OCI-LY7 (cell line): ENCODE results near the gene SND1. TPM values are rescaled to one million over a fixed set of nuclear protein-coding genes. Genes with fewer than 3 reads are reported as not detected.

Experiments
- BruUV-seq: library from RNA; stranded (reverse); fragments of 400-500 nt; replicated peaks from 2 replicates; lab custom pipeline; 2021; lab: Mats Ljungman, UMichigan
- CTCF ChIA-PET: fragments of 300-600 bp; sonication (Branson Sonifier 250); formaldehyde crosslinking; loops from one replicate; lab custom pipeline; 2022; ENCODE audit warnings: antibody characterized with exemption; ENCODE audit not compliant: unreplicated experiment; lab: Charles Lee
- POLR2A ChIA-PET: fragments of 300-600 bp; sonication (Branson Sonifier 250); formaldehyde crosslinking; loops from one replicate; lab custom pipeline; 2022; ENCODE audit warnings: antibody characterized with exemption; lab: Charles Lee
- DNase-seq: peaks from one replicate; pipeline ENCODE4 v3.0.0-alpha.2; 2015; ENCODE audit warnings: low spot score
- H2AFZ ChIP-seq: fragments of 200-600 bp; sonication (generic), shearing (Covaris generic); 2 replicates; pipeline ENCODE4 v1.6.1; 2014; ENCODE audit warnings: mild to moderate bottlenecking, antibody characterized with exemption, low read length, moderate library complexity
- H3K27ac ChIP-seq: fragments of 200-600 bp; sonication (generic); 2 replicates; pipeline ENCODE4 v1.5.1; 2014; ENCODE audit warnings: mixed run types, low read depth, mild to moderate bottlenecking, moderate library complexity, low read length, inconsistent platforms; ENCODE audit not compliant: poor library complexity, severe bottlenecking
- H3K36me3 ChIP-seq: fragments of 200-600 bp; sonication (generic); 2 replicates; pipeline ENCODE4 v1.6.1; 2014; ENCODE audit warnings: mild to moderate bottlenecking, antibody characterized with exemption, low read length, moderate library complexity, mixed read lengths; ENCODE audit not compliant: insufficient read depth
- H3K4me1 ChIP-seq: fragments of 200-600 bp; sonication (generic); 2 replicates; pipeline ENCODE4 v1.5.1; 2014; ENCODE audit warnings: mild to moderate bottlenecking, low read length; ENCODE audit not compliant: insufficient read depth, poor library complexity, severe bottlenecking
- H3K4me2 ChIP-seq: fragments of 200-600 bp; sonication (generic); 2 replicates; pipeline ENCODE4 v1.6.1; 2014; ENCODE audit warnings: mild to moderate bottlenecking, low read length
- H3K4me3 ChIP-seq: fragments of 200-600 bp; sonication (generic); 2 replicates; pipeline ENCODE4 v1.5.1; 2014; ENCODE audit warnings: mild to moderate bottlenecking, low read depth, low read length; ENCODE audit not compliant: poor library complexity, severe bottlenecking
- H3K79me2 ChIP-seq: fragments of 200-600 bp; sonication (generic); 2 replicates; pipeline ENCODE4 v1.6.1; 2016; ENCODE audit warnings: low read depth, mild to moderate bottlenecking, low read length, moderate library complexity, mixed read lengths; ENCODE audit not compliant: insufficient read depth
- H3K9me2 ChIP-seq: fragments of 200-600 bp; sonication (generic); 2 replicates; pipeline ENCODE4 v1.6.1; 2016; ENCODE audit warnings: mild to moderate bottlenecking, low read length, mixed read lengths; ENCODE audit not compliant: insufficient read depth
- H3K9me3 ChIP-seq: fragments of 200-600 bp; sonication (generic); 2 replicates; pipeline ENCODE4 v1.6.1; 2014; ENCODE audit warnings: mild to moderate bottlenecking, mixed run types, low read length, mixed read lengths
- H4K20me1 ChIP-seq: fragments of 200-600 bp; sonication (generic); 2 replicates; pipeline ENCODE4 v1.6.1; 2014; ENCODE audit warnings: mild to moderate bottlenecking, antibody characterized with exemption, low read length, moderate library complexity, mixed read lengths; ENCODE audit not compliant: insufficient read depth
- CTCF ChIP-seq: fragments of 200-600 bp; sonication (generic); conservative IDR thresholded peaks from 2 replicates; pipeline ENCODE4 v1.5.1; 2014; ENCODE audit warnings: mild to moderate bottlenecking, antibody characterized with exemption, low read length, moderate library complexity, mixed read lengths
- EZH2phosphoT487 ChIP-seq: fragments of 200-600 bp; sonication (generic); IDR thresholded peaks from 2 replicates; pipeline ENCODE4 v1.6.1; 2018; ENCODE audit warnings: low read depth, borderline replicate concordance, mild to moderate bottlenecking, mixed run types, antibody characterized with exemption, low read length, moderate library complexity, mixed read lengths
- intact Hi-C: fragments of 100-400 bp; cut with micrococcal nuclease; formaldehyde crosslinking; loops from one replicate; pipeline ENCODE4 v1.10.0; 2022; ENCODE audit not compliant: unreplicated experiment
- total RNA-seq, 2 experiments: library from RNA; depleted of rRNA in 1 of 2; stranded (reverse); fragments of >200 nt in 1 of 2; shearing (Covaris generic) in 1 of 2; gene quantifications; 2 replicates each; pipeline ENCODE4 v1.2.3, GENCODE V29; 2014 to 2022

The SND1 gene
- total RNA-seq, 2 experiments from 2014 or later, result 111 to 221 TPM

DNA sequence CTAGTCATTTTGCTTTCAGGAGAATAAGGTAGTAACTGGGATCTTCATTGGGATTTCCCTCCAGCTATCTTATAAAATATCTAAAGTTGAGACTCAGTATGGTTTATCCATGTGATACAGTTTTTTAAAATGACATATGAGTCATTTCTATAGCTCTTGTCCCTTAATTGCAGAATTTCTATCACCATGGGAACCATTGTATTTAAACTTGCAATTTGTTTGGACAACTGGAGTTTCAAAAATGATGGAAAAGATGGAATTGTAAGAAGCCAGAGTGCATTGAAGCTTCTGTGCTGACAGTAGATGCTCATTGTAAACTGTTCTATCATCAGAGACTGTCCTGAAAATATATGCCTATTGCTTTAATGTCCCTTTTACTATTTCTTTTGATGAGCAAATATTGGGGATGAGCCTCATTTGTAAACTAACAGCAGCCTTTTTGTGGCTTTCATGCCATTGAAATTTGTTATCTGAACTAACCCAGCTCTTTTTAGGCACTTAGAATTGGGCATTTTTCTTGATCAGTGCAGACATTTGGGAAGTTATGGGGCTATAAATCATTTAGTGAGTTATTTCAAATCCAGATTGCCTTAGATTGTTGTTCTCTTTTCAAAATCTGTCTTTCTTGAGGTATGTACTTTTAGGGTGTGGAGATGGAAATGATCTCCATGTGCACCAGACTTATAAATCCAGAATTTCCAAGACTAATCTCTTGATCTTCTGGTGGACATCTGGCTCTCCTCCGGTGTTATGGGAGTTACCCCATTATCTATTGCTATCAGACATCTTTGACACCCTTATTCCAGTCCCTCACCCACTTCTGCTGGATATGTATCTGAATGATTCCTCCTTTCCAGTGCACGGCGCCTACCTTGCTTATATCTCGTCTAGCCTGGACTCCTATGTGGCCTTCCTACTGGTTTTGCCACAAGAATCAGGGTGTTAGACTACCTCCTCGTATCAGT lies 159.0 kb downstream of the SND1 start:
- intact Hi-C loops, result no loop called here
- H3K9me3 ChIP-seq, result no peaks in the 10 kb centered on the region
- no peaks in the 10 kb centered on the region for H4K20me1 ChIP-seq
- no peak overlapping the region for H3K4me3 ChIP-seq
- no peak for DNase-seq
- no peak for TF ChIP-seq CTCF
- TF ChIP-seq EZH2phosphoT487, result no peak
- no peaks in the 10 kb centered on the region for H3K9me2 ChIP-seq
- peaks cover 5% of the 10 kb centered on the region; the same call in 1 of the 2 replicates for H3K79me2 ChIP-seq
- H3K36me3 ChIP-seq, result peaks cover 36% of the 10 kb centered on the region
- H3K4me2 ChIP-seq, result no peak overlapping the region
- no peak overlapping the region for H3K27ac ChIP-seq
- TSS peak; percentile 2 for BruUV-seq
- no peaks in the 10 kb centered on the region for H3K4me1 ChIP-seq
- CTCF ChIA-PET, result no interaction called here
- POLR2A ChIA-PET, result no interaction called here
- no peak overlapping the region for H2AFZ ChIP-seq

DNA sequence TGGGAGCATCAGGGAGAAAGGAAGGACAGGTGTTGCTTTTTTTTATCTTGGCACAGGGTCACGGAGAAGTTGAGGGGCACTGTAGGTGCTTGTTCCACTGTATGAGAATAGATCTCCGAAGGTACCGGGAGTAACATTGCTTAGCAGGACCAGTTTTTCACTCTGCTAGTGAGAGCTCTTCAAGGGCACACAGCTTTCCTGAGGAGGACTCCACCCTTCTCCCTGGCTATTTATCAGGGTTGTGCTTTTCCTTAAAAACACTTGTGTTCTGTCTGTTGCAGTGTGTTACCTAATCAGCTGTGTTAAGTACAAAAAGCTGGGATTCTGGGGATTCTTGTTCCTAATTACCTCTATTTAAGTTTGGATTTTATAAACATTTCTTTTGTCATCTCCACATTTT lies 160.5 kb downstream of the SND1 start:
- no peaks in the 10 kb centered on the region for H3K4me1 ChIP-seq
- no peaks in the 10 kb centered on the region; the same call in 1 of the 2 replicates for H4K20me1 ChIP-seq
- no peak overlapping the region for H3K4me3 ChIP-seq
- no TSS peak for BruUV-seq
- H3K4me2 ChIP-seq, result no peak overlapping the region
- peaks cover 32% of the 10 kb centered on the region for H3K36me3 ChIP-seq
- ChIA-PET POLR2A (interaction anchor here (0.7 to 1.0 kb wide), 3 partner anchors 10 to 75 kb away, joined by 3 to 5 read pairs (median 3); no protein-coding TSS in a partner anchor), CTCF (no interaction called here)
- no peaks in the 10 kb centered on the region for H3K9me2 ChIP-seq
- peaks cover 5% of the 10 kb centered on the region; the same call in 1 of the 2 replicates for H3K79me2 ChIP-seq
- no peak overlapping the region for H3K27ac ChIP-seq
- no peak for DNase-seq
- TF ChIP-seq CTCF (no peak), EZH2phosphoT487 (no peak)
- intact Hi-C loops, result no loop called here
- no peaks in the 10 kb centered on the region for H3K9me3 ChIP-seq
- H2AFZ ChIP-seq, result no peak overlapping the region
